ENCODE measurements around the gene UBE2E1. TPM values are rescaled to one million over a fixed set of nuclear protein-coding genes. Genes with fewer than 3 reads are reported as not detected.

Gene UBE2E1
- 69.7 and 75.9 TPM in 2 replicates for total RNA-seq

GRCh38 chr3:23805633-23806533 is at the start of gene UBE2E1:
Gene UBE2E1, plus strand, starts transcription at chr3:23805955. Its CDS starts 1,315 bp downstream, at chr3:23807270.

GRCh38 chr3:23916886-23917678 is 111.3 kb downstream of the UBE2E1 start, which contains the start of the genes NKIRAS1 and RPL15:
Gene NKIRAS1, minus strand, starts transcription at chr3:23916990. Its CDS starts 6,086 bp downstream, at chr3:23910904.
Gene RPL15, plus strand, starts transcription at chr3:23917132. Its CDS starts 728 bp downstream, at chr3:23917860.

Other genes starting within 250 kb of the UBE2E1 start
- gene NKIRAS1, start 111.0 kb downstream of the UBE2E1 start, total RNA-seq, result 9.4 and 13.3 TPM in 2 replicates
- 1,227 and 1,753 TPM in 2 replicates for gene RPL15, start 111.2 kb downstream of the UBE2E1 start, total RNA-seq
- 19.5 and 24.1 TPM in 2 replicates for gene NR1D2, start 139.3 kb downstream of the UBE2E1 start, total RNA-seq

Measured in placental pericyte (primary cell).